Cardiac muscle cell (in vitro differentiated cells and primary cell): ENCODE results near the gene PRKCA. TPM values are rescaled to one million over a fixed set of nuclear protein-coding genes. Genes with fewer than 3 reads are reported as not detected.

Experiments
- DNase-seq, 2 donors: peaks; one replicate each; pipeline versions ENCODE4 v3.0.0 to v3.0.0-alpha.2; 2010 to 2017; ENCODE audit warnings: low read depth in 1 of 2, low spot score in 1 of 2
- H3K27ac ChIP-seq: fragments of 200-600 bp; sonication (generic); 2 replicates; pipeline ENCODE4 v1.5.1; 2016
- H3K27me3 ChIP-seq: fragments of 200-600 bp; sonication (generic); 2 replicates; pipeline ENCODE4 v1.6.0; 2016; ENCODE audit warnings: control low read depth
- H3K36me3 ChIP-seq: fragments of 200-600 bp; sonication (generic); 2 replicates; pipeline ENCODE4 v1.5.1; 2016; ENCODE audit warnings: control low read depth
- H3K4me1 ChIP-seq: fragments of 200-600 bp; sonication (generic); 2 replicates; pipeline ENCODE4 v1.8.1; 2017; ENCODE audit warnings: low read depth, mild to moderate bottlenecking, mixed run types
- H3K4me3 ChIP-seq: fragments of 200-600 bp; sonication (generic); 2 replicates; pipeline ENCODE4 v1.5.1; 2016; ENCODE audit warnings: mild to moderate bottlenecking
- H3K9me3 ChIP-seq: fragments of 200-600 bp; sonication (generic); 2 replicates; pipeline ENCODE4 v1.5.1; 2017; ENCODE audit warnings: low read depth, mild to moderate bottlenecking, control low read depth
- CTCF ChIP-seq: IDR thresholded peaks from 2 replicates; pipeline ENCODE4 v1.5.1; 2012; ENCODE audit warnings: low read depth, mild to moderate bottlenecking, low read length
- polyA plus RNA-seq: library from polyadenylated mRNA; unstranded; fragments of >200 nt; fragmentation: Nextera tagmentation; extraction: Ambion mirVana; gene quantifications from 2 replicates; pipeline ENCODE4 v1.2.1, GENCODE V29; 2016
- total RNA-seq: library from RNA; depleted of rRNA; stranded (reverse); fragments of >200 nt; gene quantifications from 2 replicates; pipeline ENCODE4 v1.2.3, GENCODE V29; 2016

Gene PRKCA
- total and polyA plus RNA-seq, 2 experiments from 2014 or later = 3.1 to 10.3 TPM

GRCh38 chr17:66678061-66678460, 375.6 kb downstream of the PRKCA start:
- TF ChIP-seq CTCF = no peak
- H3K9me3 ChIP-seq = no peaks in the 10 kb centered on the region
- DNase-seq = no peak
- H3K4me1 ChIP-seq = no peaks in the 10 kb centered on the region
- no peaks in the 10 kb centered on the region for H3K27me3 ChIP-seq
- H3K27ac ChIP-seq = no peak overlapping the region
- H3K36me3 ChIP-seq = no peaks in the 10 kb centered on the region
- no peak overlapping the region for H3K4me3 ChIP-seq

- DNase-seq = no peak
- no peaks in the 10 kb centered on the region for H3K27me3 ChIP-seq
- TF ChIP-seq CTCF = no peak
- H3K4me1 ChIP-seq = no peaks in the 10 kb centered on the region
- no peak overlapping the region for H3K27ac ChIP-seq
- no peak overlapping the region for H3K4me3 ChIP-seq
- H3K9me3 ChIP-seq = no peaks in the 10 kb centered on the region
- no peaks in the 10 kb centered on the region for H3K36me3 ChIP-seq
These were observed 376.4 kb downstream of the PRKCA start for GRCh38 chr17:66678827-66679226.

GRCh38 chr17:66679631-66680517, 377.5 kb downstream of the PRKCA start:
- H3K36me3 ChIP-seq = no peaks in the 10 kb centered on the region
- no peak for TF ChIP-seq CTCF

GRCh38 chr17:66682283-66682682, 379.9 kb downstream of the PRKCA start:
- Histone ChIP-seq H3K27me3 (no peaks in the 10 kb centered on the region), H3K4me1 (no peaks in the 10 kb centered on the region), H3K9me3 (no peaks in the 10 kb centered on the region), H3K36me3 (no peaks in the 10 kb centered on the region), H3K4me3 (no peak overlapping the region), H3K27ac (no peak overlapping the region)
- no peak for TF ChIP-seq CTCF
- no peak for DNase-seq

More at GRCh38 chr17:66679631-66680517, 377.5 kb downstream of the PRKCA start:
- Histone ChIP-seq H3K4me1 (no peaks in the 10 kb centered on the region), H3K9me3 (no peaks in the 10 kb centered on the region), H3K4me3 (no peak overlapping the region), H3K27me3 (no peaks in the 10 kb centered on the region), H3K27ac (no peak overlapping the region)
- no peak for DNase-seq

- DNase-seq = no peak
- no peak for TF ChIP-seq CTCF
- no peaks in the 10 kb centered on the region for H3K36me3 ChIP-seq
- H3K4me3 ChIP-seq = no peak overlapping the region
- H3K9me3 ChIP-seq = no peaks in the 10 kb centered on the region
- H3K27me3 ChIP-seq = no peaks in the 10 kb centered on the region
- no peaks in the 10 kb centered on the region for H3K4me1 ChIP-seq
- no peak overlapping the region for H3K27ac ChIP-seq
These were observed 381.8 kb downstream of the PRKCA start for GRCh38 chr17:66684261-66684660.
